Esophagus muscularis mucosa (tissue), 4 donors: ENCODE data around the gene ZMYND19. TPM values are rescaled to one million over a fixed set of nuclear protein-coding genes. Genes with fewer than 3 reads are reported as not detected.
"Not testable (repeated sequence)": the region's sequence is repeated elsewhere in the genome, so short reads cannot be mapped to it uniquely, and the experiment has no call there.

Experiments used
- DNase-seq: peaks from one replicate; pipeline ENCODE4 v3.0.0-alpha.2; 2017; ENCODE audit errors: extremely low spot score
- H3K27ac ChIP-seq, 4 donors: fragments of 200-600 bp; sonication (generic); replicated peaks in 1 of 4; 1 replicate in 3 of 4; 2 replicates in 1 of 4; pipeline ENCODE4 v1.5.1; 2016 to 2019; ENCODE audit warnings: mild to moderate bottlenecking in 1 of 4
- H3K27me3 ChIP-seq, 4 donors: fragments of 200-600 bp; sonication (generic); one replicate each; pipeline versions ENCODE4 v1.5.1 to v1.6.0; 2016 to 2019
- H3K36me3 ChIP-seq, 4 donors: fragments of 200-600 bp; sonication (generic); one replicate each; pipeline ENCODE4 v1.5.1; 2016 to 2019
- H3K4me1 ChIP-seq, 4 donors: fragments of 200-600 bp; sonication (generic); one replicate each; pipeline ENCODE4 v1.5.1; 2016 to 2019
- H3K4me3 ChIP-seq, 4 donors: fragments of 200-600 bp; sonication (generic); 1 replicate in 2 of 4; 2 replicates in 2 of 4; pipeline ENCODE4 v1.5.1; 2016 to 2019; ENCODE audit warnings: mild to moderate bottlenecking in 4 of 4, moderate library complexity in 1 of 4
- H3K9me3 ChIP-seq, 4 donors: fragments of 200-600 bp; sonication (generic); 1 replicate in 3 of 4; 2 replicates in 1 of 4; pipeline ENCODE4 v1.5.1; 2016 to 2019
- EP300 ChIP-seq: sonication (generic); formaldehyde crosslinking; IDR thresholded peaks from one replicate; pipeline ENCODE4 v1.6.1; 2017; ENCODE audit warnings: antibody characterized with exemption
- POLR2A ChIP-seq: fragments of 450-650 bp; IDR thresholded peaks from one replicate; pipeline ENCODE4 v1.6.1; 2017; ENCODE audit warnings: antibody characterized with exemption, moderate library complexity, mild to moderate bottlenecking, low read depth
- POLR2AphosphoS5 ChIP-seq, 2 donors: sonication (generic); formaldehyde crosslinking; IDR thresholded peaks; one replicate each; pipeline ENCODE4 v1.6.1; 2017; ENCODE audit warnings: antibody characterized with exemption in 2 of 2
- WGBS: methylation state at CpG from one replicate; pipeline ENCODE4 v1.1.5; 2018; 5-methylcytosine and 5-hydroxymethylcytosine counted together
- intact Hi-C: fragments of 100-400 bp; cut with DNase I; formaldehyde crosslinking; loops from one replicate; pipeline ENCODE4 v1.15.1; 2023
- total RNA-seq, 4 donors: library from RNA; depleted of rRNA; stranded (reverse); fragments of >200 nt; gene quantifications; one replicate each; pipeline versions ENCODE4 v1.1.0 to v1.2.1, GENCODE V29; 2016
- TF ChIP-seq, protein P1 (sequence below), 3 experiments: fragments of 200-600 bp in 2 of 3; fragments of 450-650 bp in 1 of 3; sonication (generic) in 2 of 3; IDR thresholded peaks; one replicate each; pipeline ENCODE4 v1.5.1; 2017 to 2019; ENCODE audit warnings: antibody characterized with exemption in 3 of 3, mild to moderate bottlenecking in 2 of 3, moderate library complexity in 1 of 3

Gene ZMYND19
- total RNA-seq, 4 donors from 2014 or later = 10.4 to 18.3 (median 13.7) TPM

DNA sequence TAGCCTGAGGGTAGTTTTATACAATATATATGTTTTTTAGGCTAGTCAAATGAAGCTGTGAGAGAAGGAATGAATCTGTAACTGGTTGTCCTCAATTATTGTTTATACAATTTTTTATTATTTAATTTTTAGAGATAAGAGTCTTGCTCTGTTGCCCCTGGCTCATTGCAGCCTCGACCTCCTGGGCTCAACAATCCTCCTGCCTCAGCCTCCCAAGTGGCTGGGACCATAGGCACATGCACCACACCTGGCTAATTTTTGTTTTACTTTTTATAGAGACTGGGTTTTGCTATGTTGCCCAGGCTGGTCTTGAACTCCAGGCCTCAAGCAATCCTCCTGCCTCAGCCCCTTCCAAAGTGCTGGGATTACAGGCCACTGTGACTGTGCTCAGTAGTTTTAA, 36.0 kb downstream of the ZMYND19 start:
- 86% methylated on average over 1 of the region's 1 CpG for WGBS
- H3K36me3 ChIP-seq = peaks cover 11 to 58% (median 51%) of the 10 kb centered on the region in 4 donors
- no peak overlapping the region for H3K4me3 ChIP-seq
- no peak for TF ChIP-seq POLR2A
- TF ChIP-seq EP300 = no peak
- intact Hi-C loops = no loop called here
- H3K27me3 ChIP-seq = peaks cover 0 to 3% (median 0%) of the 10 kb centered on the region in 4 donors
- peaks cover 7 to 49% (median 40%) of the 10 kb centered on the region in 4 donors for H3K4me1 ChIP-seq
- DNase-seq = no peak
- no peaks in the 10 kb centered on the region for H3K9me3 ChIP-seq
- no peak overlapping the region for H3K27ac ChIP-seq

DNA sequence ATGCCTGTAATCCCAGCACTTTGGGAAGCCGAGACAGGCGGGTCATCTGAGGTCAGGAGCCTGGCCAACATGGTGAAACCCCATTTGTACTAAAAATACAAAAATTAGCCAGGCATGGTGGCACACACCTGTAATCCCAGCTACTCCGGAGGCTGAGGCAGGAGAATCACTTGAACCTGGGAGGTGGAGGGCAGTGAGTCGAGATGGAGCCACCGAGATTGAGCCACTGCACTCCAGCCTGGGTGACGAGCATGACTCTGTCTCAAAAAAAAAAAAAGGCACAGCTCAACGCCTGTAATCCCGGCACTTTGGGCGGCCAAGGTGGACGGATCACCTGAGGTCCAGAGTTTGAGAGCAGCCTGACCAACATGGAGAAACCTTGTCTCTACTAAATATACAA, 36.7 kb downstream of the ZMYND19 start:
- DNase-seq, intact Hi-C loops, H3K9me3 ChIP-seq, H3K27ac ChIP-seq, H3K4me3 ChIP-seq, H3K27me3 ChIP-seq: not testable (repeated sequence)
- peaks cover 10 to 49% (median 47%) of the 10 kb centered on the region in 4 donors for H3K4me1 ChIP-seq
- WGBS = 88% methylated on average over 10 of the region's 10 CpGs
- peaks cover 10 to 55% (median 49%) of the 10 kb centered on the region in 4 donors for H3K36me3 ChIP-seq

DNA sequence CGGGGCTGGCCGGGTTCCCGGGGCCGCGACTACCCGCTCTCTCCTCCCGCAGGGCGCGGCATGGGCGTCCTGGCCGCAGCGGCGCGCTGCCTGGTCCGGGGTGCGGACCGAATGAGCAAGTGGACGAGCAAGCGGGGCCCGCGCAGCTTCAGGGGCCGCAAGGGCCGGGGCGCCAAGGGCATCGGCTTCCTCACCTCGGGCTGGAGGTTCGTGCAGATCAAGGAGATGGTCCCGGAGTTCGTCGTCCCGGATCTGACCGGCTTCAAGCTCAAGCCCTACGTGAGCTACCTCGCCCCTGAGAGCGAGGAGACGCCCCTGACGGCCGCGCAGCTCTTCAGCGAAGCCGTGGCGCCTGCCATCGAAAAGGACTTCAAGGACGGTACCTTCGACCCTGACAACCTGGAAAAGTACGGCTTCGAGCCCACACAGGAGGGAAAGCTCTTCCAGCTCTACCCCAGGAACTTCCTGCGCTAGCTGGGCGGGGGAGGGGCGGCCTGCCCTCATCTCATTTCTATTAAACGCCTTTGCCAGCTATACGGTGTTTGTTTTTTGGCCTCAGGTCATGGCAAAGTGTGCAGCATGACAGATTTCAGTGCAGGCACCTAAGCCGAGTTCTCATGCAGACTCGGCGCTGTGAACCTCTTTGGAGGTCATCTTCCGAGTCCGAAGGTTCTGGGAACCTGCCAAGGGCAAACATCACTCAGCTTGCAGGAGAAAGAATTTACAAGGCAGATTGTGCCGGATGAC, 38.1 kb downstream of the ZMYND19 start:
- H3K27ac ChIP-seq = peak overlapping the region; percentile 84 to 97 (median 94)
- peaks cover 0 to 40% (median 34%) of the 10 kb centered on the region in 4 donors for H3K36me3 ChIP-seq
- intact Hi-C loops = no loop called here
- peaks cover 0 to 3% (median 0%) of the 10 kb centered on the region in 4 donors for H3K27me3 ChIP-seq
- WGBS = 40% methylated on average over 13 of the region's 58 CpGs
- H3K4me3 ChIP-seq = peak overlapping the region; percentile 91 to 98 (median 94)
- TF ChIP-seq POLR2A (no peak), EP300 (no peak), POLR2AphosphoS5 (IDR thresholded peaks at IDR 0.05) (no peak)
- TF ChIP-seq, protein P1, sequence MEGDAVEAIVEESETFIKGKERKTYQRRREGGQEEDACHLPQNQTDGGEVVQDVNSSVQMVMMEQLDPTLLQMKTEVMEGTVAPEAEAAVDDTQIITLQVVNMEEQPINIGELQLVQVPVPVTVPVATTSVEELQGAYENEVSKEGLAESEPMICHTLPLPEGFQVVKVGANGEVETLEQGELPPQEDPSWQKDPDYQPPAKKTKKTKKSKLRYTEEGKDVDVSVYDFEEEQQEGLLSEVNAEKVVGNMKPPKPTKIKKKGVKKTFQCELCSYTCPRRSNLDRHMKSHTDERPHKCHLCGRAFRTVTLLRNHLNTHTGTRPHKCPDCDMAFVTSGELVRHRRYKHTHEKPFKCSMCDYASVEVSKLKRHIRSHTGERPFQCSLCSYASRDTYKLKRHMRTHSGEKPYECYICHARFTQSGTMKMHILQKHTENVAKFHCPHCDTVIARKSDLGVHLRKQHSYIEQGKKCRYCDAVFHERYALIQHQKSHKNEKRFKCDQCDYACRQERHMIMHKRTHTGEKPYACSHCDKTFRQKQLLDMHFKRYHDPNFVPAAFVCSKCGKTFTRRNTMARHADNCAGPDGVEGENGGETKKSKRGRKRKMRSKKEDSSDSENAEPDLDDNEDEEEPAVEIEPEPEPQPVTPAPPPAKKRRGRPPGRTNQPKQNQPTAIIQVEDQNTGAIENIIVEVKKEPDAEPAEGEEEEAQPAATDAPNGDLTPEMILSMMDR (IDR thresholded peaks at IDR 0.05) = no peak
- DNase-seq = no peak
- peaks cover 13 to 57% (median 50%) of the 10 kb centered on the region in 4 donors for H3K4me1 ChIP-seq
- no peaks in the 10 kb centered on the region for H3K9me3 ChIP-seq

DNA sequence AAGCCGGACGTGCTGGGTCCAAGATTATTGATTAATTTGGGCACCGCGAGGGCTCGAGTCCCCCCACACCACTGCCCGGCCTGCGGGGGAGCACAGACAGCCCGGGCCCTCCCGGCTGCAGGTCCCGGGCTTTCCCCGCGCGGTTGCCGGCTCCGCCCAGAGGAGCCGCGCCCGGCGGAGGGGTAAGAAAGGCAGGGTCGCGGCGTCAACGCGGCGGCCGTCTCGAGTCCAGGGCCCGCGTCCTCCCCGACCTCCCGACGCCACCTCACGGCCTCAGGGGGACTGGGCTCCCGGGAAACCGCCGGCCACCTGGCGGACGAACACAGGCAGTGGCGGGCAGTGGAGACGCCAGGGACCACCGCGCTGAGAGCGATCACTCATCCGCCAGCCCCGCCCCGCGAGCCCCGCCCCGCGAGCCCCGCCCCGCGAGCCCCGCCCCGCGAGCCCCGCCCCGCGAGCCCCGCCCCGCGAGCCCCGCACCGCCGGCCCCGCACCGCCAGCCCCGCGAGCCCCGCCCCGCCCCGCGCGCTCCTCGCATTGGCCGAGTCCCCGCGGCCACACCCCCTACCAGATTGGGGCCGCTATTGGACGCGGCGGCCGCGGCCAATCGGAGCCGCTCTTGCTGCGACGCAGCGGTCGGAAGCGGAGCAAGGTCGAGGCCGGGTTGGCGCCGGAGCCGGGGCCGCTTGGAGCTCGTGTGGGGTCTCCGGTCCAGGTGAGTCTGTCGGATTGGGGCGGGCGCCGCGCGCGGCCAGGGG, 38.9 kb downstream of the ZMYND19 start, which contains the start of gene MRPL41:
TSS of gene MRPL41 (plus strand) at position 616 of the 758 bp plus-strand sequence. CDS start 203 bp downstream, outside the sequence.
- Histone ChIP-seq H3K27ac (peak within 1 kb of the TSS; percentile 87 to 97 (median 96)), H3K9me3 (no peaks in the 10 kb centered on the region), H3K36me3 (peaks cover 0 to 34% (median 29%) of the 10 kb centered on the region in 4 donors), H3K4me1 (peaks cover 13 to 53% (median 48%) of the 10 kb centered on the region in 4 donors), H3K27me3 (peaks cover 0 to 3% (median 0%) of the 10 kb centered on the region in 4 donors), H3K4me3 (peak within 1 kb of the TSS; percentile 91 to 98 (median 94))
- no CpG with 5 or more reads among the region's 106 CpGs for WGBS
- intact Hi-C loops = no loop called here
- TF ChIP-seq, protein P1 (IDR thresholded peaks at IDR 0.05) = peak; percentile 26 to 54 (median 41)
- TF ChIP-seq POLR2AphosphoS5 (IDR thresholded peaks at IDR 0.05) (peak; percentile 94 to 97), EP300 (no peak), POLR2A (peak; percentile 80)
- peak; percentile 93 for DNase-seq

DNA sequence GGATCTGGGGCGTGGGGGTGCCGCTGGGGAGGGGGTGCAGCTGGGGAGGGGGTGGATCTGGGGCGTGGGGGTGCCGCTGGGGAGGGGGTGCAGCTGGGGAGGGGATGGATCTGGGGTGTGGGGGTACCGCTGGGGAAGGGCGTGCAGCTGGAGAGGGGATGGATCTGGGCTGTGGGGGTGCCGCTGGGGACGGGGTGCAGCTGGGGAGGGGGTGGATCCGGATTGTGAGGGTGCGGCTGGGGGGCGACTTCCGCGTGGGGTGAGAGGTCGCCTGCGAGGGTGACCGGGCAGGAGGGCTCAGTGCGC, 39.4 kb downstream of the ZMYND19 start:
- H3K27me3 ChIP-seq, H3K9me3 ChIP-seq, DNase-seq, intact Hi-C loops: not testable (repeated sequence)
- Histone ChIP-seq H3K4me3 (peak overlapping the region; percentile 91 to 98 (median 94)), H3K36me3 (peaks cover 0 to 30% (median 24%) of the 10 kb centered on the region in 4 donors), H3K4me1 (peaks cover 13 to 48% (median 43%) of the 10 kb centered on the region in 4 donors), H3K27ac (peak overlapping the region; percentile 87 to 97 (median 96))
- WGBS = 4% methylated on average over 9 of the region's 17 CpGs

DNA sequence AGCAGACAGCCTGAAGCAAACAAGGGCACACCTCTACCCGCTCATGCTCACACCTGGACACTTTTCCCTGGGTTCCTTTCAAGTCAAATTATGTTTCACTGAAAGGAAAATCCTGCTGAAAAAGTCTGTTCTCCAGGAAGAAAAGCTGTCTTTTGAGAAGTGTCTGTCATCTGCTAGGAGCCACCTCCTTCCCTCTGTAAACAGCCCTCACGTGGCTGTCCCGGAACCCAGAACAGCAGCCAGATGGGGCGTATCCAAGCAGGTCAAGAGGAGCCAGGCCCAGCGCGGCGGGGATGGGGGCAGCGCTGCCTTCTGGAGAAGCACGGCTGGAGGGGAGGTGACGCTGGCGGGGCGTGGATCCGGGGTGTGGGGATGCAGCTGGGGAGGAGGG, 40.1 kb downstream of the ZMYND19 start, which contains the start of gene PNPLA7:
TSS of gene PNPLA7 (minus strand) at position 172 of the 391 bp plus-strand sequence. CDS start 205 bp downstream, outside the sequence.
- 27% methylated on average over 2 of the region's 13 CpGs for WGBS
- Histone ChIP-seq H3K4me1 (peaks cover 13 to 41% (median 38%) of the 10 kb centered on the region in 4 donors), H3K4me3 (peak within 1 kb of the TSS; percentile 91 to 98 (median 94)), H3K27me3 (peaks cover 0 to 3% (median 0%) of the 10 kb centered on the region in 4 donors), H3K36me3 (peaks cover 0 to 24% (median 17%) of the 10 kb centered on the region in 4 donors), H3K9me3 (no peaks in the 10 kb centered on the region), H3K27ac (peak within 1 kb of the TSS; percentile 87 to 97 (median 96))
- intact Hi-C loops = no loop called here
- TF ChIP-seq POLR2AphosphoS5 (IDR thresholded peaks at IDR 0.05) (peak; percentile 60 to 87), POLR2A (no peak), EP300 (no peak)
- TF ChIP-seq, protein P1 (IDR thresholded peaks at IDR 0.05) = no peak
- DNase-seq = peak; percentile 95
